Measurements from ENCODE around the gene GPRIN2.
"Not testable (repeated sequence)": the region's sequence is repeated elsewhere in the genome, so short reads cannot be mapped to it uniquely, and the experiment has no call there.

Gene GPRIN2

GRCh38 chr10:46565591-46566332, 9.3 kb upstream of the GPRIN2 start:
- not testable (repeated sequence) for DNase-seq

- DNase-seq, result no peak
These were observed 4.5 kb upstream of the GPRIN2 start for GRCh38 chr10:46560952-46561351.

DNA sequence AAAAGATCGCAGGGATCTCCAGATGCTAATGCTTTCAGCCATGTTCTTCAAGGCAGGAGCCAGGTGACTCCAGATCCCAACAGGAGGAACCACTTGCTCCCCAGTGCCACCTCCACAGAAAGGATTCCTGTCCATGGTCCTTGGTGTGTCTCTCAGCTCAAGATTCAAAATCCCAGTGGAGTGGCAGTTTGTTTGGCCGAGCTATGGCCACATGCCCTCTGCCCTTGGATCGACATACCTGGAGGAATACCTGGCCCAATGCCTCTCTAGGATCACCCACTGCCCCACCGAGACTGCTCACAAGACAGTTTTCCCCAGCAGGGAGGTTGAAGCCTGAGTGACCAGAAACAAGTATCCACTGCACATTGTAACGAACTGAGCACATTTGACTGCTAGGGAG, 3.9 kb upstream of the GPRIN2 start:
- no peak for DNase-seq

GRCh38 chr10:46559231-46559671, 2.8 kb upstream of the GPRIN2 start:
- no peak for DNase-seq

DNA sequence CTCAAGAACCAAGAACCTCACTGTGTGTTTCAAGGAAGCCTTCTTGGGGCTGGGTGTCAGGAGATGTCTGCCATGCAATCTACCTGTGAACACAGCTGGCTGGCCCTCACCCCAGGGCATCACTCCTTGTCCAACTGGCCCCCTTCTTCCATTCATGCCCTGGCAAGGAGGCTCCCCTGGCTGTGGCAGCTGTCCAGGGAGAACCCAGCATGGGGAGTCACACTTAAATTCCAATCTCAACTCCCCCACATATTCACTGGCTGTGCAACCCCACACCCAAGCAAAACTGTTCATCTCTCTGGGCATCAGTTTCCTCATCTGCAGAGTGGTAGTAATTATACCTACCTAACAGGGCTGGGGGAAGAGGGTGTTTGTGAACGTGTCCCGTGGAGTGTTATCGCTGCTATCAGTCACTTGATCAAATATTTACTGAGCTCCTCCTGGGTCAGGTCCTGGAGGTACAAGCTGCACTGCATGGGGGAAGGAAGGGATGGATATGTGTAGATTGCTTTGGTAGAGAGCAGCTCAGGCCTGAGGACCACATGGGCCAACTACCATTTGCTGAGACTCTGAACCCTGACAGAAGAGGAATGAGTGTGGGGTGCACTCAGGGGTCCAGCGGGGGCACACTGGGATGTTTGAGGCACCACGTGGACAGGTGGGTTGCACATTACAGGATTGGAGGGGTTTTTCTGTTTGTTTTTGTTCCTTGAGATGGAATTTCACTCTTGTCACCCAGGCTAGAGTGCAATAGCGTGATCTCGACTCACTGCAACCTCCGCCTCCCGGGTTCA, 2.1 kb upstream of the GPRIN2 start:
- peak; percentile 53 for DNase-seq

DNA sequence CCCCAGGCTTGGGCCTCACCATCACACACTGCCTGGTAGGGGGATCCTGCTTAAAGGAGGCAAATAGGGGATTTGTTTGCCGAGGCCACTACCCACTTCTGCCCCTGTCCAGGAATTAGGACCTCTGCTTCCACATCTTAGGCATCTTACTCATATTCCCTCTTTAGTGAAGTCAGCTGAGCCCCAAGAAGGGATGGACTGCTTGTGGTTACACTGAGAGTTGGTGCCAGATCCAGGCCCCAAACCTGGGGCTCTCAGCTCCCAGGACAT, 1.6 kb upstream of the GPRIN2 start:
- no peak for DNase-seq

- no peak for DNase-seq
These were observed 1.1 kb upstream of the GPRIN2 start for GRCh38 chr10:46557319-46558121.

GRCh38 chr10:46555713-46556514, 544 bp downstream of the GPRIN2 start:
- DNase-seq, result peak; percentile 58

- no peak for DNase-seq
These were observed 1.1 kb downstream of the GPRIN2 start for GRCh38 chr10:46555366-46555712.

DNA sequence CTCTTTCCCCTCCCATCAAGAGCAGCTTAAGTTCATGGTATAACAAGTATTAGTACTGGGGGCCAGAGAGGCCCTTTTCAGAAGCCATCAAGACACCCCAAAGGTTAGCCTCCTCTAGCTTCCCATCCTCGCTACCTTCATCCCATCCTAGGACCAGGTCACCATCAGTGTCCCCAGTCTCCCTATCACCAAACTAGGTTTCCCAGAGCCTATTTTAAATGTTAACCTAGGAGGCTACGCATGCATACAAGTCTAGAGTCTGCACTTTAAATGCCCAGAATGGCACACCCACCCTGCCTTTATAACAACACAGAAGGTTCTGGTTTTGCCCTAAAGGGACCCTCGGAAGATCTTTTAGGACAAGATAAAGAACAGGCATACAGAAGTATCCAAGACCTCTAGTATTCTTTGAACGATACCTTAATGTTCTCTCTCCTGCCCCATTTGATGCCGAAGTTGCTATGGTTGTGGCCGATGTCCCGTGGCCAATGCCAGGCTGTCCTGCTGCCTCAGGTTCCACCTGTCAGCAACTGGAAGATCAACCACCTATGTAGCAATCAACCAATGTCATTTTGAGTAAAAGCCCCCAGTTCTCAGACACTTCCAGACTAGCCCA, 2.2 kb downstream of the GPRIN2 start:
- no peak for DNase-seq

GRCh38 chr10:46553238-46554049, 3.0 kb downstream of the GPRIN2 start:
- no peak for DNase-seq

DNA sequence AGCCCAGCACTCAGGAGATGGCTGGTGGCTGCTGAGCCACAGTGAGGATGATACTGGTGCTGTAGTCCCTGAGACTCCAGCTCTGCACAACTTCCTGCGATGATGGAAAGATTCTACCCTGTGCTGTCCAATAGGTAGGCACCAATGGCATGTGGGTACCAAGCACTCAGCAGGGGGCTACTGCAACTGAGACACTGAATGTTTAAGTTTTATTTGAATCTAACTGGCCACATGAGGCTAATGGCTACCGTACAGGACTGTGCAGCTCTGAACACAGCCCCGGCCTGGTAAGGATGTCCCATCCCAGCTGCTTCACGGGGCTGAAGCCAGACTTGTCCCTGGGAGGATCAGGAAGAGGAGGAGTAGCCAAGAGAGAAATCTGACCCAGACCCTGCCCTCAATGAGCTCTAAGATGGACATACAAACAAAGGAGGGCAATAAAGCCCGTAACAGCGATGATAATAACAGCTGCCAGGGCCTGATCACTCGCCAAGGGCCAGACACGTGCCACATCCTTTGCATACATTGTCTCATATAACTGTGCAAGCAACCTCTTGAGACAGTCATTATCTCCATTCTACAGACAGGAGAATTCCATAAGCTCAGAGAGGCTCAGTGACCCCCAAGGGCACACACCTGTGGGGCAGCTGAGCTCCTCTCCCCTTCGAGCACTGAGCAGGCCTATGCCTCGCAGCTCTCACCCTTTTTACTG, 3.8 kb downstream of the GPRIN2 start:
- DNase-seq, result peak; percentile 68

DNA sequence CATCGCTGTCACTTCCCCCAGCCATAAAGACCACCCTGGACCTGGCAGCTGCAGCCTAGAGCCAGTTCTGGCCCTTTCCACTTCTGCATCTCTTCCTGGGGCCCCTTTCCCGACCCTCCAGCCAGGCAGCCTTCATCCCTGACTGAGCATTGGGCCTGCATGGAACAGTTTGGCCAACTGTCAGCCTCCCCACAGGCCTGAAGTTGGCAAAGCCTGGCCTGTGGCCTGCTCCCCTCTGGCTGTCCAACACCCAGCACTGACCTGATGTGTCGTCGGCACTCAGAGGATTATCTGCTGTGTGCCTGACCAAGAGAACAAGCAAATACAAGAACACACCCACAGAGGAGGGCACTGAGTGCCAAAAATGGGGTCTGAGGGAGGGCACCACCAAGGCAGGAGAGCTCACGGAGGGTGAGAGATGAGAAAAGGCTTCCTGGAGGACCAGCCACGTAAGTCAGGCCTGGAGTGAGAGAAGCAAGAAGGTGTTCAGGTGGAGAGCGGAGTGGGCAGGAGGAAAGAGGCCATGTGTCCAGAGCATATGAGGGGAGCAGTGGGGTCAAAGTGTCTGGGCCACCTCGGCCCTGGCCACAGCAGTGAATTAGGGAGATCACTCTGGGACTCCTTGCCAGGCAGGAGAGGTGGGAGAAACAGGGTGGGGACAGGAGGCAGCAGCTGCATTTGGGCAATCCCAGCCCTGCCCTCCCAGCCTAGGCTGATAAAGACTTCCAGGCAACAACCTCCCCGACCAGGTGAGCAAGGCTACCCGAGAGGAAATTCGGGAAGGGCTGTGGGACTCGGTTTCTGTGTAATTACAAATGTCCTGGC, 4.5 kb downstream of the GPRIN2 start:
- DNase-seq, result no peak

GRCh38 chr10:46550795-46551700, 5.4 kb downstream of the GPRIN2 start:
- DNase-seq, result no peak

- no peak for DNase-seq
These were observed 6.2 kb downstream of the GPRIN2 start for GRCh38 chr10:46550076-46550790.

DNA sequence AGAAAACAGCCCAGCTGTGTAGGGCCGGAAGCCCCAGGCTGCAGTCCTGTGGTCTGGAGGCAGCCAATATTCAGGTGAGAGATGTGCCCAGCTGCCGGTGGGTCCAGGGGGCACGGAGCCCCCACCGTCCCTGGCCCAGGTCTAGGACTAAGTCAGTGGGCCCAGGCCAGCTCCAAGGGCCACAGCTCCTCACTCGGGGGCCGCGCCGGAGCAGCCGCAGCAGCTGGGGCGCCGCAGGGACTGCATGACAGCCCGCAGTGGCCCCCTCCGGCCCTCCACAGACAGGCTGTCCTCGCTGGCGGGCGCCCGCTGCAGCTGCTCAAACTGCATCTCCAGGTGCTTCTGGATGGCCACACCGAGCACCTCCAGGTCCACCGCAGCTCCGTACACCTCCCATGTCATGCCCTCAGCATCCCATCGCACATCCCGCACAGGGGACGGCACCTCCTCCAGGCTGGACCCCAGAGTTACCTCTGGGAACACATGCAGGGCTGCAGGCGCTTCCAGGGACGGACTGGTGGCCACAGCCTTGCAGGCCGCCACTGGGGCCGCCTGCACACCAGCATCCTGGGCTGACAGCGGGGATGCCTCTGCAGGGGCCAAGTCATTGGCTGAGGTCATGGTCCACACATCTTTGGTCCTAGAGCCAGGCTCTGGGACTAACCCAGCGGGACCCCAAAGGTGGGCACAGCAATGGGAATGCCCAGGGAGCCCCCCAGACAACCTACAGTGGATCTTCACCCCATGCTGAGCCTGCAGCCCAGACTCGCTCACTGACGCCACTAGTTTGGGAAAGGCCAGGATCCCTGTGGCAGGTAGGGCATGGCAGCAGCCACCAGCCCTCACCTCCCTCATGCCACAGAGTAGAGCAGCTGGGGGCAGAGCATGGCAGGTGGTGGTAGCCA, 7.0 kb downstream of the GPRIN2 start:
- no peak for DNase-seq

- DNase-seq, result no peak
These were observed 7.9 kb downstream of the GPRIN2 start for GRCh38 chr10:46548498-46549090.

Measured in NCI-H510A (cell line).